Measurements from ENCODE around the gene CD99L2. TPM values are rescaled to one million over a fixed set of nuclear protein-coding genes. Genes with fewer than 3 reads are reported as not detected.

The CD99L2 gene
- total RNA-seq, 1 donor from 2014 or later: 90.8 TPM

- DNase-seq (ENCODE audit: low spot score): no peak
- intact Hi-C loops (cut with DNase I): no loop called here
These were observed 29.8 kb downstream of the CD99L2 start for GRCh38 chrX:150868625-150869024.

- intact Hi-C loops (cut with DNase I): no loop called here
- DNase-seq (ENCODE audit: low spot score): no peak
These were observed 34.3 kb downstream of the CD99L2 start for GRCh38 chrX:150864127-150864526.

GRCh38 chrX:150863191-150863590 lies 35.3 kb downstream of the CD99L2 start:
- no peak for DNase-seq (ENCODE audit: low spot score)
- intact Hi-C loops (cut with DNase I): no loop called here

- DNase-seq (ENCODE audit: low spot score): no peak
- intact Hi-C loops (cut with DNase I): no loop called here
These were observed 41.0 kb downstream of the CD99L2 start for GRCh38 chrX:150857453-150857852.

GRCh38 chrX:150856785-150857184 lies 41.7 kb downstream of the CD99L2 start:
- no peak for DNase-seq (ENCODE audit: low spot score)
- intact Hi-C loops (cut with DNase I): no loop called here

GRCh38 chrX:150856101-150856500 lies 42.4 kb downstream of the CD99L2 start:
- intact Hi-C loops (cut with DNase I): no loop called here
- no peak for DNase-seq (ENCODE audit: low spot score)

GRCh38 chrX:150854856-150855255 lies 43.6 kb downstream of the CD99L2 start:
- intact Hi-C loops (cut with DNase I): no loop called here
- no peak for DNase-seq (ENCODE audit: low spot score)

GRCh38 chrX:150849996-150850720 lies 48.3 kb downstream of the CD99L2 start:
- intact Hi-C loops (cut with DNase I): no loop called here
- no peak for DNase-seq (ENCODE audit: low spot score)

GRCh38 chrX:150849486-150849885 lies 49.0 kb downstream of the CD99L2 start:
- no peak for DNase-seq (ENCODE audit: low spot score)
- intact Hi-C loops (cut with DNase I): no loop called here

- DNase-seq (ENCODE audit: low spot score): no peak
- intact Hi-C loops (cut with DNase I): no loop called here
These were observed 49.5 kb downstream of the CD99L2 start for GRCh38 chrX:150848914-150849365.

- intact Hi-C loops (cut with DNase I): no loop called here
- no peak for DNase-seq (ENCODE audit: low spot score)
These were observed 51.4 kb downstream of the CD99L2 start for GRCh38 chrX:150847088-150847487.

- no peak for DNase-seq (ENCODE audit: low spot score)
- intact Hi-C loops (cut with DNase I): no loop called here
These were observed 52.3 kb downstream of the CD99L2 start for GRCh38 chrX:150846130-150846529.

GRCh38 chrX:150845091-150845490 lies 53.4 kb downstream of the CD99L2 start:
- DNase-seq (ENCODE audit: low spot score): no peak
- intact Hi-C loops (cut with DNase I): no loop called here

- intact Hi-C loops (cut with DNase I): no loop called here
- DNase-seq (ENCODE audit: low spot score): no peak
These were observed 54.5 kb downstream of the CD99L2 start for GRCh38 chrX:150844016-150844415.

- intact Hi-C loops (cut with DNase I): no loop called here
- no peak for DNase-seq (ENCODE audit: low spot score)
These were observed 56.2 kb downstream of the CD99L2 start for GRCh38 chrX:150842198-150842685.

GRCh38 chrX:150841456-150842197 lies 56.8 kb downstream of the CD99L2 start:
- DNase-seq (ENCODE audit: low spot score): no peak
- intact Hi-C loops (cut with DNase I): no loop called here

- intact Hi-C loops (cut with DNase I): no loop called here
These were observed 60.6 kb downstream of the CD99L2 start for GRCh38 chrX:150837845-150838244.

GRCh38 chrX:150834695-150835094 lies 63.8 kb downstream of the CD99L2 start:
- DNase-seq (ENCODE audit: low spot score): no peak
- intact Hi-C loops (cut with DNase I): no loop called here

More at GRCh38 chrX:150837845-150838244, 60.6 kb downstream of the CD99L2 start:
- no peak for DNase-seq (ENCODE audit: low spot score)

- intact Hi-C loops (cut with DNase I): no loop called here
- DNase-seq (ENCODE audit: low spot score): no peak
These were observed 64.9 kb downstream of the CD99L2 start for GRCh38 chrX:150833454-150834056.

GRCh38 chrX:150831863-150832262 lies 66.6 kb downstream of the CD99L2 start:
- intact Hi-C loops (cut with DNase I): no loop called here
- DNase-seq (ENCODE audit: low spot score): no peak

Data from cardiac septum (tissue), 1 donor.